DOHH2 (cell line): ENCODE results near the gene MRPL44.

Experiments used
- CTCF ChIP-seq: fragments of 200-600 bp; sonication (generic); IDR thresholded peaks from one replicate; pipeline ENCODE4 v1.5.1; 2014; ENCODE audit warnings: antibody characterized with exemption, mild to moderate bottlenecking, low read depth, low read length; ENCODE audit not compliant: poor library complexity, severe bottlenecking
- EZH2phosphoT487 ChIP-seq: fragments of 200-600 bp; sonication (generic); IDR thresholded peaks from 2 replicates; pipeline ENCODE4 v1.6.1; 2017; ENCODE audit warnings: borderline replicate concordance, mild to moderate bottlenecking, antibody characterized with exemption, low read length, moderate library complexity, mixed read lengths

DNA sequence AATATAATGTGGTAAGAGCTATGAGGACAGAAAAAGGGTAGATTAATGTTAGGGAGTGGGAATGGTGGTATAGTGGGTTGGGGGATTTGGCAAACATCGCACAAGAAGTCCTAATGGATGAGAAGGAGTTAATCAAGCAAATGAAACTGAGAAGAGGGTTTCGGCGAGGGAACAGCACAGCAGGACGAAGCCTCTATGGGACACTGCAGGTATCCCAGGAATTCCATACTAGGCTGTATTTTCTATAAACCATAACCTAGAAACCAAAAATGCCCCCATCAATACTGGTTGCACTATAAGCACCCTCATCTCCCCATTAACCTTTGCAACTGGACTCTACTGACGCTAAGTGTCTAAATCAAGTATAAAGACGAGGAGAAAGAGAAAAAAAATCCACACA is 22.4 kb upstream of the MRPL44 start:
- TF ChIP-seq CTCF = no peak
- TF ChIP-seq EZH2phosphoT487 = no peak
